ENCODE measurements around the gene ACTR8. TPM values are rescaled to one million over a fixed set of nuclear protein-coding genes. Genes with fewer than 3 reads are reported as not detected.

ACTR8 gene
- total and polyA plus RNA-seq, 2 of the 13 experiments (the other 11 are each of a cell fraction or from before 2014, with no cell fraction given), result 15.5 to 29.0 TPM

DNA sequence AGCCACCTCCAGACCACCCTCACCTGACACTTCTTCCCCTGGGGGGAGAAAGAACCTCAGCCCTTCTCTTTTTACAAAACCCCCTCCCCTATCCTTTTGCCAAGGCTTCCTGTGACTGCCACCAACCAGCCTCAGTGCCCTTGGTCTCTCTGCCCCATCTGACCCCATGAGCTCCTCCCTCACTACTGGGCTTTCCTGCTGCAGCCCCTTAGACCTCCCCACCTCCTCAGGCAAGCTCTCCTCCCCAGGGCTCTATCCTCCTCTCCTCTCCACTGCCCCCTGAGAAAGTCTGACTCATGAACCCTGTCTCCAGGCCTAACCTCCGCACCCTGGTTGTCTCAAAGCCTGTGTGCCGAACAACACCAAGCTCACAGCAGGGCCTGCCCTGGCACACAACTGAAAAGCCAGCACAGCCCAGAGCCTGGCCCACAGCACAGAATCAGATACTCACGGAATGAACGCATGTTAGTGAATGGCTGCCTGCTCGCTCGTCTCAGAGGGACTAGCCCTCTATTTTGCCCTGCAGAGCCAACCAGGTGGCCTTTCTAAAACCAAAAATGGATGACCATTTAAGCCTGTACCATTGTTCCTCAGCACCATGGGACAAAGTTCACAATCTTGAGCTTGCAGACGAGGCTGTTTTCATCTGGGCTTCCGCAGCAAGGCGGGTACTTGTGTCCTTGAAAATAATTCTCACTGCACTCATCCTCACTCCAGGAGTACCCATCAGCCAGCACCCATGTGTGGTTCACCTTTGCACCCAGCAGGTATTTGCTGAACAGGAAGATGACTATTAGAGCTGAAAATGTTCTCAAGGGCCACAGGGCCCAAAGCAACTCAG, 37.5 kb downstream of the ACTR8 start (continued):
- no peak for TF ChIP-seq ZNF275 (CRISPR knock-in tag; IDR thresholded peaks at IDR 0.05; ENCODE audit: borderline replicate concordance)
- TF ChIP-seq ZNF660 (CRISPR knock-in tag; IDR thresholded peaks at IDR 0.05; ENCODE audit: borderline replicate concordance, low read depth), result no peak
- TF ChIP-seq, protein P1, sequence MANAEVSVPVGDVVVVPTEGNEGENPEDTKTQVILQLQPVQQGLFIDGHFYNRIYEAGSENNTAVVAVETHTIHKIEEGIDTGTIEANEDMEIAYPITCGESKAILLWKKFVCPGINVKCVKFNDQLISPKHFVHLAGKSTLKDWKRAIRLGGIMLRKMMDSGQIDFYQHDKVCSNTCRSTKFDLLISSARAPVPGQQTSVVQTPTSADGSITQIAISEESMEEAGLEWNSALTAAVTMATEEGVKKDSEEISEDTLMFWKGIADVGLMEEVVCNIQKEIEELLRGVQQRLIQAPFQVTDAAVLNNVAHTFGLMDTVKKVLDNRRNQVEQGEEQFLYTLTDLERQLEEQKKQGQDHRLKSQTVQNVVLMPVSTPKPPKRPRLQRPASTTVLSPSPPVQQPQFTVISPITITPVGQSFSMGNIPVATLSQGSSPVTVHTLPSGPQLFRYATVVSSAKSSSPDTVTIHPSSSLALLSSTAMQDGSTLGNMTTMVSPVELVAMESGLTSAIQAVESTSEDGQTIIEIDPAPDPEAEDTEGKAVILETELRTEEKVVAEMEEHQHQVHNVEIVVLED (CRISPR knock-in tag; IDR thresholded peaks at IDR 0.05; ENCODE audit: borderline replicate concordance), result no peak; the same call in 1 of the 2 replicates
- TF ChIP-seq ZSCAN25 (CRISPR knock-in tag; IDR thresholded peaks at IDR 0.05), result peak; percentile 45; the same call in 1 of the 2 replicates
- no peak for TF ChIP-seq ZFP36L2 (CRISPR knock-in tag; IDR thresholded peaks at IDR 0.05)
- no peak for TF ChIP-seq ZNF326 (CRISPR knock-in tag; IDR thresholded peaks at IDR 0.05; ENCODE audit: borderline replicate concordance)
- TF ChIP-seq CREB1 (IDR thresholded peaks at IDR 0.05), result no peak
- TF ChIP-seq CREB1 (CRISPR knock-in tag; IDR thresholded peaks at IDR 0.05), result no peak
- TF ChIP-seq, protein P2, sequence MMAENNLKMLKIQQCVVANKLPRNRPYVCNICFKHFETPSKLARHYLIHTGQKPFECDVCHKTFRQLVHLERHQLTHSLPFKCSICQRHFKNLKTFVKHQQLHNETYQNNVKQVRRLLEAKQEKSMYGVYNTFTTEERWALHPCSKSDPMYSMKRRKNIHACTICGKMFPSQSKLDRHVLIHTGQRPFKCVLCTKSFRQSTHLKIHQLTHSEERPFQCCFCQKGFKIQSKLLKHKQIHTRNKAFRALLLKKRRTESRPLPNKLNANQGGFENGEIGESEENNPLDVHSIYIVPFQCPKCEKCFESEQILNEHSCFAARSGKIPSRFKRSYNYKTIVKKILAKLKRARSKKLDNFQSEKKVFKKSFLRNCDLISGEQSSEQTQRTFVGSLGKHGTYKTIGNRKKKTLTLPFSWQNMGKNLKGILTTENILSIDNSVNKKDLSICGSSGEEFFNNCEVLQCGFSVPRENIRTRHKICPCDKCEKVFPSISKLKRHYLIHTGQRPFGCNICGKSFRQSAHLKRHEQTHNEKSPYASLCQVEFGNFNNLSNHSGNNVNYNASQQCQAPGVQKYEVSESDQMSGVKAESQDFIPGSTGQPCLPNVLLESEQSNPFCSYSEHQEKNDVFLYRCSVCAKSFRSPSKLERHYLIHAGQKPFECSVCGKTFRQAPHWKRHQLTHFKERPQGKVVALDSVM (CRISPR knock-in tag; IDR thresholded peaks at IDR 0.05), result no peak
- no peak for TF ChIP-seq RAD51 (IDR thresholded peaks at IDR 0.05; ENCODE audit: borderline replicate concordance)
- no peak for TF ChIP-seq POGZ (CRISPR knock-in tag; IDR thresholded peaks at IDR 0.05)
- no peak for TF ChIP-seq ATM (IDR thresholded peaks at IDR 0.05; ENCODE audit: borderline replicate concordance)
- TF ChIP-seq, protein P3, sequence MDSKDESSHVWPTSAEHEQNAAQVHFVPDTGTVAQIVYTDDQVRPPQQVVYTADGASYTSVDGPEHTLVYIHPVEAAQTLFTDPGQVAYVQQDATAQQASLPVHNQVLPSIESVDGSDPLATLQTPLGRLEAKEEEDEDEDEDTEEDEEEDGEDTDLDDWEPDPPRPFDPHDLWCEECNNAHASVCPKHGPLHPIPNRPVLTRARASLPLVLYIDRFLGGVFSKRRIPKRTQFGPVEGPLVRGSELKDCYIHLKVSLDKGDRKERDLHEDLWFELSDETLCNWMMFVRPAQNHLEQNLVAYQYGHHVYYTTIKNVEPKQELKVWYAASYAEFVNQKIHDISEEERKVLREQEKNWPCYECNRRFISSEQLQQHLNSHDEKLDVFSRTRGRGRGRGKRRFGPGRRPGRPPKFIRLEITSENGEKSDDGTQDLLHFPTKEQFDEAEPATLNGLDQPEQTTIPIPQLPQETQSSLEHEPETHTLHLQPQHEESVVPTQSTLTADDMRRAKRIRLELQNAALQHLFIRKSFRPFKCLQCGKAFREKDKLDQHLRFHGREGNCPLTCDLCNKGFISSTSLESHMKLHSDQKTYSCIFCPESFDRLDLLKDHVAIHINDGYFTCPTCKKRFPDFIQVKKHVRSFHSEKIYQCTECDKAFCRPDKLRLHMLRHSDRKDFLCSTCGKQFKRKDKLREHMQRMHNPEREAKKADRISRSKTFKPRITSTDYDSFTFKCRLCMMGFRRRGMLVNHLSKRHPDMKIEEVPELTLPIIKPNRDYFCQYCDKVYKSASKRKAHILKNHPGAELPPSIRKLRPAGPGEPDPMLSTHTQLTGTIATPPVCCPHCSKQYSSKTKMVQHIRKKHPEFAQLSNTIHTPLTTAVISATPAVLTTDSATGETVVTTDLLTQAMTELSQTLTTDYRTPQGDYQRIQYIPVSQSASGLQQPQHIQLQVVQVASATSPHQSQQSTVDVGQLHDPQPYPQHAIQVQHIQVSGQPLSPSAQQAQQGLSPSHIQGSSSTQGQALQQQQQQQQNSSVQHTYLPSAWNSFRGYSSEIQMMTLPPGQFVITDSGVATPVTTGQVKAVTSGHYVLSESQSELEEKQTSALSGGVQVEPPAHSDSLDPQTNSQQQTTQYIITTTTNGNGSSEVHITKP (CRISPR knock-in tag; IDR thresholded peaks at IDR 0.05; ENCODE audit: low read depth), result peak; percentile 77
- TF ChIP-seq IRF1 (CRISPR knock-in tag; IDR thresholded peaks at IDR 0.05; ENCODE audit: low read depth), result no peak
- no peak for TF ChIP-seq KLF13 (CRISPR knock-in tag; IDR thresholded peaks at IDR 0.05)
- no peak for TF ChIP-seq ZNF616 (CRISPR knock-in tag; IDR thresholded peaks at IDR 0.05; ENCODE audit: low read depth)
- TF ChIP-seq ZBTB21 (CRISPR knock-in tag; IDR thresholded peaks at IDR 0.05), result peak; percentile 53; the same call in 1 of the 2 replicates
- peak; percentile 47 for TF ChIP-seq PCBP2 (optimal IDR thresholded peaks at IDR 0.05; ENCODE audit: low read depth, low read length, poor library complexity, severe bottlenecking)
- TF ChIP-seq NFKBIZ (CRISPR knock-in tag; IDR thresholded peaks at IDR 0.05), result no peak

Data from HepG2 (cell line).